Measurements from ENCODE around the gene ZFHX2. TPM values are rescaled to one million over a fixed set of nuclear protein-coding genes. Genes with fewer than 3 reads are reported as not detected.

The ZFHX2 gene
- total RNA-seq, 1 donor from 2014 or later, result 0.98 TPM

DNA sequence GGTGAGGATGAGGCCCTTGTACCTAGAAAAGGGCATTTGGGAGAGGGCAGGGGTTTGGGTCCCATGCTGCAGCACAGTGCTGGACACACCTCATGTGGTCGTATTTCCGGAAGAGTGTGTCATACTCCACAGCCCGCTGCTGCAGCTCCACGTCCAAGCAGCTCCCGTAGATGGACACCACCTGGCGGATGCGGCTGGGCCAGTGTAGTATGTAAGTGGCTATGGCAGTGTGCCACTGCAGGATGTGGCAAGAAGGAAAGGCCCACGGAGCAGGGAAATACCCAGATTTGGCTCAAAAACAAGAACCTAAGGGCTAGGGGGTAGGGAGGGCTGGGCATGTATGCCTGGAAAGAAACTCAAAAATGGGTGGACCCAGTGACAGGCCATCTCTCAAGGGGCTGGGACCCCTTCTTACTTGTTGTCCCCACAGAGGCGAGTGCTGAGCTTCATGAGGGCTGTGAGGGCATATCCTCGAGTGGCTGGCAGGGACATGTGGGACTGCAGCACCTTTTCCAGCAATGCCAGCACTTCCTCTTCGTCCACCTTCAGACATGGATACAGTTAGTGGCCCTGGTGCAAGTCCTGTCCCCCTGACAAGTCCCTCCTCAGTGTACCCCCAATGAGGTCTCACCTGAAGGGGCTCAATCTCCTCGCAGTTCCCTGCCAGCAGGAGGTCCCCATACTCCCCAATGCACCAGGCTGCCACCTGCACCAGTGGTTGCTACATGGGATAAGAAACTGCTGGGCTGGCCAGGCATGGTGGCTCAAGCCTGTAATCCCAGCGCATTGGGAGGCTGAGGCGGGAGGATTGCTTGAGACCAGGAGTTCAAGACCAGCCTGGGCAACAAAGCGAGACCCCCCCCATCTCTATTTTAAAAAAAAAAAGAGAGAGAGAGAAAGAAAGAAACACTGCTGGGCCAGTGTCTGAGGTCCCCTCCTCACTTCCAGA, 10.6 kb upstream of the ZFHX2 start:
- intact Hi-C loops (cut with micrococcal nuclease), result loop anchor here (1.0 kb wide), 1 partner anchor 84 kb away; no protein-coding TSS in a partner anchor

- intact Hi-C loops (cut with micrococcal nuclease), result no loop called here
Measured at GRCh38 chr14:23561259-23561658, 9.7 kb upstream of the ZFHX2 start.

GRCh38 chr14:23559926-23560520, 8.5 kb upstream of the ZFHX2 start:
- intact Hi-C loops (cut with micrococcal nuclease), result loop anchor here (10.0 kb wide), 2 partner anchors 465 to 535 kb away; partner anchors contain the start of genes ACIN1, C14orf119 and PCK2

DNA sequence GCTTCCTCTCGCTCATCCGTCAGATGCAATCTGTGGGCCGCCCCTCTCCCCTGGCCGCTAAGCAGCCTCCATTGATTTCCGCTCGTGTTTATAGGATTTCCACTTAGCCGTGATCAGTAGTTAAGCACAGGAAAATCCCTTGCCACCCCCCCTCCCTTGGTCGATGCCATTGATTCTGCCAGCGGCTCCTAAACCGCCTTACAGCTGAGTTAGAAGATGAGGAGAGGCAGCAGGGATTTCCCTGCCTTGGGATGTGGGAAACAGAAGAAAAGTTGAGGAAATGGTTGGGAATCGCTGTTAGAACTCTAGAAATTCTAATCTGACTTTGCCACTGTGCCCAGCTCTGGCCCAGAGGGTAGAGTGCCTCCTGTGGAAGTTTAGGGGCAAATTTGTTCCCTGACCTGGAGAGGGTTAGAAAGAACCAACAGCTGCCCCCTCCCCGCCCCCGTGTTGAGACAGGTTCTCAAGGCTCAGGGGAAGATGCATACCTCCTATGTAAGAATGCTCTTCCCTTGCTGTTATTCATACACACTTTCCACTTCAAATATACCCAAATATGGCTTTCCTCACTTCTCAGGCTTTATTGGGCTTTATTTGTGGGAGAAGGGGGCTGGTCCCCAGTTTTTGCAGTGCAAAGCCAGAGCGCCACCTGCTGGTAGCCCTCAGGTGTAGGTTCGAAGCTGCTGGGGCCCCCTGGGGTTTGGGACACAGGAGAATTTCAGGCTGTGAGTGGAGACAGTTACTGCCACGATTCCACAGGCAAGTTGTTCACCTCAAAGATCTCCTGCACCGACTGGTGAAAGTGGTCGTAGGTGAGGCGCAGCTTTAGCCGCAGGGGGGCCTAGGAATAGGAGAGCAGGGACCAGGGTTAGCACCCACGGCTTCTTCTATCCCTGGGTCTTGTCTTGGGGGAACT, 7.7 kb upstream of the ZFHX2 start:
- intact Hi-C loops (cut with micrococcal nuclease), result loop anchor here (10.0 kb wide), 2 partner anchors 464 to 536 kb away; partner anchors contain the start of genes ACIN1, C14orf119 and PCK2

GRCh38 chr14:23558346-23559009, 6.9 kb upstream of the ZFHX2 start:
- intact Hi-C loops (cut with micrococcal nuclease), result loop anchor here (10.0 kb wide), 2 partner anchors 464 to 536 kb away; partner anchors contain the start of genes ACIN1, C14orf119 and PCK2

- intact Hi-C loops (cut with micrococcal nuclease), result loop anchor here (10.0 kb wide), 2 partner anchors 463 to 537 kb away; partner anchors contain the start of genes ACIN1, C14orf119 and PCK2
Measured at GRCh38 chr14:23557946-23558345, 6.4 kb upstream of the ZFHX2 start.

- intact Hi-C loops (cut with micrococcal nuclease), result loop anchor here (10.0 kb wide), 2 partner anchors 463 to 537 kb away; partner anchors contain the start of genes ACIN1, C14orf119 and PCK2
Measured at GRCh38 chr14:23557521-23557920, 6.0 kb upstream of the ZFHX2 start.

DNA sequence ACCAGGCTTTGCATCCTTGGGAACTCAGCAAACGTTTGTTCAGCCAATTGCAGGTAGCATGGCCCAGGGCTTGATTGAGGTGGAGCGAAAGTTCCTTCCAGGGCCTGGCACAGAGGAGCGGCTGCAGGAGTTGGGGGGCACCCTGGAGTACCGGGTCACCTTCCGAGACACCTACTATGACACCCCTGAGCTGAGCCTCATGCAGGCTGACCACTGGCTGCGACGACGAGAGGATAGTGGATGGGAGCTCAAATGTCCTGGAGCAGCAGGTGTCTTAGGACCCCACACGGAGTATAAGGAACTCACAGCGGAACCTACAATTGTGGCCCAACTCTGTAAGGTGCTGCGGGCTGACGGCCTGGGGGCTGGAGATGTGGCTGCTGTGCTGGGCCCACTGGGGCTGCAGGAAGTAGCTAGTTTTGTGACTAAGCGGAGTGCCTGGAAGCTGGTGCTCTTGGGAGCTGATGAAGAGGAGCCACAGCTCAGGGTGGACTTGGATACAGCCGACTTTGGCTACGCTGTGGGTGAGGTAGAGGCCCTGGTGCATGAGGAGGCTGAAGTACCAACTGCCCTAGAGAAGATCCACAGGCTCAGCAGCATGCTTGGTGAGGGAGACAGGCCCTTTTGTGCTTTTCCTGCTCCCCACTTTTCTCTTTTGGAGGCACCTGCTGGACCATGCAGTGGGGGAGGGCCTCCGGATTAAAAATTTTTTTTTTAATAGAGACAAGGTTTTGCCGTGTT, 5.3 kb upstream of the ZFHX2 start:
- intact Hi-C loops (cut with micrococcal nuclease), result loop anchor here (1.0 to 10.0 kb wide), 3 partner anchors 88 to 538 kb away; partner anchors contain the start of genes ACIN1, C14orf119, NGDN and PCK2

DNA sequence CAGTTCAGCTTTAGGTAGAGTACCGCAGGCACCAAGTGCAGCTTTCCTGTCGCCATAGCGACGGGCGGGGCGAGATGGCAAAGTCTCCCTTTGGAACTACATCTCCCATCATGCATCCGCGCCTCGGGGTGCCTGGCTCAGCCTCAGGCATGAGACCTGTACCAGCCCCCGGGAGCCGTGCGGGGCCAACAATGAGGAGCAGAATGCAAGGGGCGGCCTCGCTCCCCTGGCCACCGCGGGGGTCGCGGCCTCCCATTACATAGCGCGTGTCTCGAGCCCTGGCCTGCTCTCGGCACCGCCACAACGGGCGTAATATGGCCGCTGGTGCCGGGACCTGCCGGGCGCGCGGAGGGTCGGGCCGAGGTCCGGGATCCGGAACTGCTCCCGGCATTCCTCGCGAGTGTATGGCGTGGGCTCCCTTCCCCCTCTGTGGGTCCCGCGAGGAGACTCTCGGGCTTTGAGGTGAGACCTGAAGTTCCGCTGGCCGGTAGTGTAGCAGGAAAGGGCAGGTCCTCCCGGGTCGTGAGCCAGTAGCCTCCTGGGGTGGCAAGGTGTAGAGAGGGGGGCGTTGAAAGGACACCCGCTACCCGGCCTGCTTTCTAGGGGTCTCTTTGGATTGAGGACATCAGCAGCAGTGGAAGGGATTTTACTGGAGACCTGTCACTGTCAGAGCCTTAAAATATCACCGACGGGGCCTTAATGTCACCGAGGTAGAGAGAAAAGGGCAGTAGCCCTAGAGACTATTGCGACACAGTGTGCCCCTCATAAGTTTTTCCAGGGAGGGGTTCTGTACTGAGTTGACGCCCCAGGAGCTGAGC, 4.5 kb upstream of the ZFHX2 start, which contains the start of gene THTPA:
TSS of gene THTPA (plus strand) at position 390 of the 818 bp plus-strand sequence. CDS start 487 bp downstream, outside the sequence.
- intact Hi-C loops (cut with micrococcal nuclease), result loop anchor here (1.0 to 10.0 kb wide), 4 partner anchors 11 to 539 kb away; partner anchors contain the start of genes ACIN1, AP1G2, C14orf119 and NGDN

GRCh38 chr14:23555533-23555881, 3.9 kb upstream of the ZFHX2 start:
- intact Hi-C loops (cut with micrococcal nuclease), result loop anchor here (1.0 to 10.0 kb wide), 3 partner anchors 12 to 539 kb away; partner anchors contain the start of genes ACIN1, AP1G2, C14orf119 and PCK2

DNA sequence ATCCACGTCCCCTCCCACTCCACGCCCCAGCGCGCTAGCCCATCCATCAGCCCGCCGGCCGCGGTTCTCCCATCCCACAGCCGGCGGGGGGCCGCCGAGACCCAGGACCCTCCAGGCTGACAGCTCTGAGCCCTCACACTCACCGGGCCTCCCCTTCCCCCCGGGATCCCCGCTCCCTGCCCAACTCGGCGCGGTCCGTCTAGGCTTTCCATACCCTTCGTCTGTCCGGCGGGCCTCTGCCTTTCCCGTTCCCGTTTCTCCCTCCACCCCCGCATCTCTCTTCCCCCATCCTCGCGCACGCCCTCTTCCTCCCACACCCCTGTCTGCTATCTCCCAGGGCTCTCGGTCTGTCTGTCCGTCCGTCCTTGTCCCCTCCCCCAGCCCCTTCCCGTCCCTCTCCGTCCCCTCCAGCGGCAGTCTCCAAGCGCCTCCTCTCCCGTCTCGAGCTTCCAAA, 726 bp downstream of the ZFHX2 start:
- intact Hi-C loops (cut with micrococcal nuclease), result loop anchor here (1.0 to 10.0 kb wide), 4 partner anchors 16 to 544 kb away; partner anchors contain the start of genes ACIN1, AP1G2, C14orf119 and NGDN

- intact Hi-C loops (cut with micrococcal nuclease), result loop anchor here (2.0 to 10.0 kb wide), 3 partner anchors 17 to 545 kb away; partner anchors contain the start of genes ACIN1, AP1G2, C14orf119 and PCK2
Measured at GRCh38 chr14:23550131-23550811, 1.3 kb downstream of the ZFHX2 start.

DNA sequence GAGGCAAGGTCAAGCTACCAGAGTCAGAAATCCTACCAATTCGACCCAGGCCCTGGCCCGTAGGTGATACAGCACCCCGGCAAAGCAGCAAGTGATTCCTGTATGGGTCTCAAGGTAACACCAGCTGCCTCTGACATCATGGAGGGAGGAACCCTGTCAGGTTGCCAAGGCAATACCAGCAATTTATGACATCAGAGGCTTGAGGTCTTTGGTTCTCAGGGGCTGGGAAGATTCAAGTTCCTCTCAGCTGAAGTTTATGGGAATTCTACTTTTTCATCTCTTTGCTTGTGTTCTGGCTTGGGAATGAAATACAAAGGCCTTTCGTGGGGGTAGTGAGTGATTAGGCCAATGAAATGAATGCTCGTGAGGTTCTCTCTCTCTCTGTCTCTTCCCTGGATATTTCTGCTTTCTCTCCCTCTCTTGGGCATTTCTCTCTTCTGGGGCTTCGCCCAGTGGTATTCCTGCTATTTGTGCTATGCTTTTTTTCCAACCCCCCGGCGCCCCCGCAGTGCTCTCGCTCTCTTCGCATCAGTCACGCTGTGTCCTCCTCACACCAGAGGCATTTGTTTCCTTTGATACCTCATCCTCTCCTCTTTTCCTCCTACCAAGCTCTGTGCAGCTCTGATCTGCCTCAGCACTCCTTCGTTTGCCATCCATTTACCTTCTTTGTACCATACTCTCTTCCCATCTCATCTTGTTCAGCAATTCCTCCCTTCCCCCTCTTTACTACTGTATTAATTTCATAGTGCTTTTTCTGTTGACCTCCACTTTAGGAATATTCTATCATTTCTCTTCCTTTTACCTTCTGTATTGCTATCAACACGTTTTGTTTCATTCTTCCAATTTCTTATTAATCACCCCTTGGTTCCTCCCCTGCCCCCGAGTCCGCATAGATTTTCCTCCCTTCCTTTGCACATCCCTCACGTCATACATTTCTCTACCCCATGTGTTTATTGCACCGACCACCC, 2.9 kb downstream of the ZFHX2 start:
- intact Hi-C loops (cut with micrococcal nuclease), result no loop called here

GRCh38 chr14:23547924-23548323, 3.6 kb downstream of the ZFHX2 start:
- intact Hi-C loops (cut with micrococcal nuclease), result no loop called here

DNA sequence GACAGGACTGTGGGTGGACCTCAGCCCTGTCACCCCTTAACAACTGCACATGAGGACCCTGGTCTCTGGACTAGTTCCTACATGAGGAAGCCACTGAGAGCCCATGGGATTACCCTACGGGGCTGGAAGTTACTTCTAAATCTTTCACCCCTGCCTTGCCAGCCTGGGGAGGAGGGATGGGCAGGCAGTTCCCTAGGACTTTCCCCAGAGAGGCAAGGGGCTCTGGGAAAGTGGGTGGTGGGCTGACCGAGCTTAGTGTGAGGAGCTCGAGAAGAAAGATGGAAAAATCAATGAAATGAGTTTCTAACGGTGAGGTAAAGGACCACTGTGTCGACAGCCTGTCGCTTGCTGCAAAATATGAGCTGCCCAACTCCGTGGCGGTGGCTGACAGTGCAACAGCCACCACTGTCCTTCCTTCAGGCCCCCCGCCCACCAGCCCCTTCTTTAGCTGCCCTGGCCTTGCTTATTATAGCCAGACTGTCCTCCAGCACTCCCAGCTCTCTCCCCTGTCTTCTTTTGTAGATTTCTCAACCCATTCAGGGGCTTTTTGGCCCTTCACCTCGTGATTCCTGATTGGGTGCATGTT, 5.0 kb downstream of the ZFHX2 start:
- intact Hi-C loops (cut with micrococcal nuclease), result no loop called here
